HL-60 (cell line): ENCODE data around the gene ARL13B.

ENCODE experiments used
- CTCF ChIP-seq: IDR thresholded peaks from one replicate; pipeline ENCODE4 v1.5.1; 2011; ENCODE audit warnings: low read length, control low read depth, inconsistent platforms; ENCODE audit not compliant: insufficient read depth
- POLR2AphosphoS5 ChIP-seq: IDR thresholded peaks from 2 replicates; pipeline ENCODE4 v1.6.1; 2012; ENCODE audit warnings: low read depth

DNA sequence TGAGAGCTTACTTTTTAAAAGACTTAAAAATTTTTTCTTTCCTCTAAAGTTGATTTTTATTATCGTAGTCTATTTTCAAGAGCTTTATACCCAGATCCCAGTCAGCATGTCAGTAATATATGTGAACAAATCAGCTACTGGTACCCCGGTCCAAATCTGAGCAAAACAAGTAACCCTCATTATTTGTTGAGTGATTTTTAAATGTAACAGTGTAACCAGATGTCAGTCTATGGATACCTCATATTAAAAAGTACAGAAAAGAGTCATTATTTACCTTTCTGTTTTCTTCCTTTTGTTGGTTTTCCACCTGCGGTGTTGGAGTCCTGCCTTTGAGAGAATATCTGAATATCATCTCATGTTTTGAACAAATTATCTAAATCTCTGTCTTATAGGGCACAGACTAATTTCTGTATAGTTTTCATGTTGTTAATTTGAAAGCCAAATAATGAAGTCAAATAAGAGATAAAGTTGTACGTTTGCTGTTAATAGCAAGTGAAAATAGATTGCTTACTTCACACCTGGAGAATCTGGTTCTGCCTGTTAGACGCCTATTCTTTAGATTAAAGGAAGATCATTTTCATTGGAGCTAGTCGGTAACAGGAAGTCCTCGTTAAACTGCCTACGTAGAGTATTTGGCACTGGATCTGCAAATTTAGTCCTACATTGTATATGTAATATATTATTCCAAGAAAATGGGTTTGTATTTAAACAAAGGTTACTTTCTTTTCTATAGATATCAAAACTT, 48.3 kb downstream of the ARL13B start, which contains the start of gene STX19:
- TF ChIP-seq POLR2AphosphoS5 (no peak), CTCF (no peak)
